Hepatocyte (in vitro differentiated cells): ENCODE results near the gene PAK2.

Experiments used
- EZH2 ChIP-seq: fragments of 200-600 bp; sonication (generic); IDR thresholded peaks from 2 replicates; pipeline ENCODE4 v1.6.1; 2016; ENCODE audit warnings: antibody characterized with exemption, mild to moderate bottlenecking, borderline replicate concordance
- TF ChIP-seq, protein P1 (sequence below): fragments of 200-600 bp; sonication (generic); IDR thresholded peaks from 2 replicates; pipeline ENCODE4 v1.5.1; 2016; ENCODE audit warnings: antibody characterized with exemption, mild to moderate bottlenecking; ENCODE audit not compliant: poor library complexity

DNA sequence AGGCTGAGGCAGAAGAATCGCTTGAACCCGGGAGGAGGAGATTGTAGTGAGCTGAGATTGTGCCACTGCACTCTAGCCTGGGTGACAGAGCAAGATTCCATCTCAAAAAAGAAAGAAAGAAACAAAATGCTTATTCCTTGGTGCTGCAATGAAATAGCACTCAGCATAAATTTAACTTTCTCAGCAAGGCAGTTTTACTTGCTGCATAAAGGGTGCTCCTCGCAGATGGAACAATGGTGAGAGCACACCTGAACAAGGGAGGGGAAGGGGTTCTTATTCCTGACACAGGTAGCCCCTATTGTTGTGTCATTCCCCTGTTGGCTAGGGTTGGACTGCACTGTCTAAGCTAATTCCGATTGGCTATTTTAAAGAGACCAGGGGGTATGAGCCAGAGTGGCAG is 17.1 kb downstream of the PAK2 start:
- TF ChIP-seq, protein P1, sequence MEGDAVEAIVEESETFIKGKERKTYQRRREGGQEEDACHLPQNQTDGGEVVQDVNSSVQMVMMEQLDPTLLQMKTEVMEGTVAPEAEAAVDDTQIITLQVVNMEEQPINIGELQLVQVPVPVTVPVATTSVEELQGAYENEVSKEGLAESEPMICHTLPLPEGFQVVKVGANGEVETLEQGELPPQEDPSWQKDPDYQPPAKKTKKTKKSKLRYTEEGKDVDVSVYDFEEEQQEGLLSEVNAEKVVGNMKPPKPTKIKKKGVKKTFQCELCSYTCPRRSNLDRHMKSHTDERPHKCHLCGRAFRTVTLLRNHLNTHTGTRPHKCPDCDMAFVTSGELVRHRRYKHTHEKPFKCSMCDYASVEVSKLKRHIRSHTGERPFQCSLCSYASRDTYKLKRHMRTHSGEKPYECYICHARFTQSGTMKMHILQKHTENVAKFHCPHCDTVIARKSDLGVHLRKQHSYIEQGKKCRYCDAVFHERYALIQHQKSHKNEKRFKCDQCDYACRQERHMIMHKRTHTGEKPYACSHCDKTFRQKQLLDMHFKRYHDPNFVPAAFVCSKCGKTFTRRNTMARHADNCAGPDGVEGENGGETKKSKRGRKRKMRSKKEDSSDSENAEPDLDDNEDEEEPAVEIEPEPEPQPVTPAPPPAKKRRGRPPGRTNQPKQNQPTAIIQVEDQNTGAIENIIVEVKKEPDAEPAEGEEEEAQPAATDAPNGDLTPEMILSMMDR: no peak
- TF ChIP-seq EZH2: no peak
